IgD-negative memory B cell (primary cell): ENCODE data around the gene LRRC53. TPM values are rescaled to one million over a fixed set of nuclear protein-coding genes. Genes with fewer than 3 reads are reported as not detected.

ENCODE experiments used
- H3K27ac Mint-ChIP-seq, 3 donors: one replicate each; pipeline ENCODE4 v1.8.0; 2020 to 2022; ENCODE audit warnings: mild to moderate bottlenecking in 3 of 3, mixed read lengths in 3 of 3, moderate library complexity in 1 of 3
- H3K27me3 Mint-ChIP-seq: one replicate; pipeline ENCODE4 v1.8.0; 2021; ENCODE audit warnings: mixed read lengths
- H3K36me3 Mint-ChIP-seq: one replicate; pipeline ENCODE4 v1.8.0; 2020; ENCODE audit warnings: mild to moderate bottlenecking, mixed read lengths
- H3K4me1 Mint-ChIP-seq, 3 donors: one replicate each; pipeline ENCODE4 v1.8.0; 2020 to 2022; ENCODE audit warnings: mixed read lengths in 3 of 3, mild to moderate bottlenecking in 1 of 3
- H3K4me3 Mint-ChIP-seq, 4 donors: one replicate each; pipeline ENCODE4 v1.8.0; 2020 to 2022; ENCODE audit warnings: mild to moderate bottlenecking in 4 of 4, mixed read lengths in 4 of 4, moderate library complexity in 3 of 4
- H3K9me3 Mint-ChIP-seq, 3 donors: one replicate each; pipeline ENCODE4 v1.8.0; 2020 to 2021; ENCODE audit warnings: mixed read lengths in 3 of 3, mild to moderate bottlenecking in 1 of 3
- polyA plus RNA-seq: library from polyadenylated mRNA; unstranded; fragments of 300-500 nt; fragmentation: Illumina TruSeq; gene quantifications from one replicate; pipeline ENCODE4 v1.2.3, GENCODE V29; 2021

Gene LRRC53
- polyA plus RNA-seq, 1 donor from 2014 or later: not detected

GRCh38 chr1:74505928-74506710, 6.3 kb downstream of the LRRC53 start:
- Mint-ChIP-seq H3K9me3 (no peaks in the 10 kb centered on the region), H3K27ac (no peak overlapping the region), H3K4me1 (peaks cover 0 to 3% (median 1%) of the 10 kb centered on the region in 3 donors), H3K27me3 (no peaks in the 10 kb centered on the region), H3K4me3 (no peak overlapping the region), H3K36me3 (no peaks in the 10 kb centered on the region)

GRCh38 chr1:74504933-74505512, 7.4 kb downstream of the LRRC53 start:
- Mint-ChIP-seq H3K27me3 (no peaks in the 10 kb centered on the region), H3K27ac (no peak overlapping the region), H3K9me3 (no peaks in the 10 kb centered on the region), H3K4me1 (peaks cover 0 to 3% (median 1%) of the 10 kb centered on the region in 3 donors), H3K36me3 (no peaks in the 10 kb centered on the region), H3K4me3 (no peak overlapping the region)

DNA sequence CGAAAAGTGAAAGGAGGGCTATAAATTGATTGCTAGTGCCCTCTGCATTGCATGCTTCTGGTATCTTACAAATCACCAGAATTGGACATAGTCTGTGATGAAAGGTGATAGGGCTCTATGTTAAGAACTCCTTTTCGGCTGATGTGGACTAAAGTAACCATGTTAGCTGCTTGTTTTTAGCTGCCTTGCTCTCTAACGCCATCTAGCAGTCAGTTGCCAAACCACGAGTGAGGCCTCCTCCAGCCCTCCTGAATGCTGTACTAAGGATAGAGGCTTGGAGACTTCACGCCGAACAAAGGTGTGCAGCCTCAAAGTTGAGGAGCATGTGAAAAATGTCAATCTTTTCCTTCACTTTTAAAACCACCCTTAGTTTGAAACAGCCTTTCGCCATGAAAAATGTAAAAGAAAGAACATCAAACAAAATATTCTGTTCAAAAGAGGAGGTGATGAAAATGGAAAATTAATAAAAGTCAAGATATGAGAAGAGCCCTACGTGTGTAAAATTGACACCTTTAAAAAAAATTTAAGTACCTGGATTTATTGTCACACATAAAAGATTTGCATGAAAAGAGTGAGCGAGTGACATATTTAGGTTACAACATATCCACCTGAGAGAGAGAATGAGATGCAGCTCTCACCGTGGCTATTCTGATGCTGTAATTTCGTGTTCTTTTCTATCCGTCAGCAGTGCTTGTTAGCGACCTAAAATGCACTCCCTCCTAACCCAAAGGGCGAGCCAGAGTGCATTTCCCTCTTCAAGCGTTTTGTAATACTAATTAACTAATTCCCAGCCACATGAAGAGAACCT, 8.1 kb downstream of the LRRC53 start:
- H3K4me3 Mint-ChIP-seq: peak overlapping the region in 1 of 4 donors; percentile 63
- no peaks in the 10 kb centered on the region for H3K9me3 Mint-ChIP-seq
- no peaks in the 10 kb centered on the region for H3K27me3 Mint-ChIP-seq
- H3K27ac Mint-ChIP-seq: no peak overlapping the region
- no peaks in the 10 kb centered on the region for H3K36me3 Mint-ChIP-seq
- H3K4me1 Mint-ChIP-seq: peaks cover 0 to 3% (median 1%) of the 10 kb centered on the region in 3 donors

GRCh38 chr1:74502858-74503257, 9.6 kb downstream of the LRRC53 start:
- Mint-ChIP-seq H3K9me3 (no peaks in the 10 kb centered on the region), H3K36me3 (no peaks in the 10 kb centered on the region), H3K27me3 (no peaks in the 10 kb centered on the region), H3K4me1 (peaks cover 0 to 3% (median 1%) of the 10 kb centered on the region in 3 donors), H3K27ac (no peak overlapping the region), H3K4me3 (no peak overlapping the region)

DNA sequence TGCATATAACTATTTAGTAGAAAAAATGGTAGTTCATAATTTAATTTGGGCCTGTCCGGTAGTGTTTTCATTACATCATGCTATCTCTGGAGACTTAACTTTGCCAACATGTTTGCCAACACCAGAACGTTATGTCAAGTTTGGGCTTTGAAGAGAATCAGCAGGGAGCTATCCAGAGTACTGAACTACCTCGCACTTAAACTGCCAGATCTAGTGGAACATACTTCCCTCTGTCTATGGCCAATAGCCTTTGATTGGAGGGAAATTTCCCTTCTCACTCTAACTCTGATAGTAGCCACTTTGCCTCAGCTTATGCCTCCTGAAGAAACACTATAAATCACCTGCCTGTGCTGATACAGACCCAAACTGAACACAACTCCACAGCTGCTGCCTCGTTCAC, 10.0 kb downstream of the LRRC53 start:
- Mint-ChIP-seq H3K27me3 (peaks cover 1% of the 10 kb centered on the region), H3K36me3 (no peaks in the 10 kb centered on the region), H3K9me3 (peaks cover 0 to under 1% (median 0%) of the 10 kb centered on the region in 3 donors), H3K27ac (no peak overlapping the region), H3K4me1 (peaks cover 0 to 3% (median 1%) of the 10 kb centered on the region in 3 donors), H3K4me3 (no peak overlapping the region)

DNA sequence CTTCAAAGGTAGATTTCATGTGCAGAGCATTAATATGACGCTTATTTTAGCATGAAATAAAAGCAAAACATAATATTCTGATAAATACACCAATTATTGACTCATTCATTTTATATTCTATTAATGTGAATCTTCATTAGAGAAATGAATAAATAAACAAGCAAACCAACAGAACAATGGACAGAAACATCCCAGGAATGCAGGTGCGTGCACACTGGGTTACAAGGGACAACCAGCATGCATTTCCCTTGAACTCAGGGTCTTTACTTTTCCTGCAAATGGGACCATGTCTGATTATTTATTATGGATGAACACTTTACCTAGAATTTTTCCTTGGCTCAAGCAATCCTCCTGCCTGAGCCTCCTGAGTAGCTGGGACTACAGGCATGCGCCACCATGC, 13.5 kb downstream of the LRRC53 start:
- no peak overlapping the region for H3K27ac Mint-ChIP-seq

GRCh38 chr1:74496669-74497068, 15.7 kb downstream of the LRRC53 start:
- no peak overlapping the region for H3K4me3 Mint-ChIP-seq
- no peaks in the 10 kb centered on the region for H3K4me1 Mint-ChIP-seq
- no peaks in the 10 kb centered on the region for H3K36me3 Mint-ChIP-seq
- H3K9me3 Mint-ChIP-seq: peaks cover 0 to 3% (median 0%) of the 10 kb centered on the region in 3 donors
- peaks cover 4% of the 10 kb centered on the region for H3K27me3 Mint-ChIP-seq
- H3K27ac Mint-ChIP-seq: no peak overlapping the region

More for the DNA sequence above, 13.5 kb downstream of the LRRC53 start:
- H3K9me3 Mint-ChIP-seq: peaks cover 0 to 3% (median 0%) of the 10 kb centered on the region in 3 donors
- H3K36me3 Mint-ChIP-seq: no peaks in the 10 kb centered on the region
- H3K27me3 Mint-ChIP-seq: peaks cover 4% of the 10 kb centered on the region
- no peaks in the 10 kb centered on the region for H3K4me1 Mint-ChIP-seq
- no peak overlapping the region for H3K4me3 Mint-ChIP-seq

DNA sequence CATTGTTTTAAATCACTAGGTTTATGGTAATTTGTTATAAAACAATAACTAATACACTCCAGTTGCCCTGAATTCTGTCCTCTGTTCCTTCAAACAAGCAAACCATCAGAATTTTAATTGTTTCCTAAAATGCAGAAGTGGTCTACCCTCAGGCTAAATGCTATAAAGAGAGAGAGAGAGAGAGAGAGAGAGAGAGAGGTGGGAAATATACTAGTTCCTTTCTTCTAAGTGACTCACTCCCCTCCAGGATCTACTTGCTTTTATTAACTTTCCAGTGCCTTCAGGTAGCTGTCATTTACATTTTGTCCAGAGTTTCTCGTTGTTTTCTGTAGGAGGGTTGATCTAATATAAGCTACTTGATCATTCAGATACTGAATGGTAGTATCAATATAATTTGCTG, 26.4 kb downstream of the LRRC53 start:
- Mint-ChIP-seq H3K36me3 (no peaks in the 10 kb centered on the region), H3K27me3 (no peaks in the 10 kb centered on the region), H3K4me3 (no peak overlapping the region), H3K27ac (no peak overlapping the region), H3K4me1 (no peaks in the 10 kb centered on the region), H3K9me3 (no peaks in the 10 kb centered on the region)

DNA sequence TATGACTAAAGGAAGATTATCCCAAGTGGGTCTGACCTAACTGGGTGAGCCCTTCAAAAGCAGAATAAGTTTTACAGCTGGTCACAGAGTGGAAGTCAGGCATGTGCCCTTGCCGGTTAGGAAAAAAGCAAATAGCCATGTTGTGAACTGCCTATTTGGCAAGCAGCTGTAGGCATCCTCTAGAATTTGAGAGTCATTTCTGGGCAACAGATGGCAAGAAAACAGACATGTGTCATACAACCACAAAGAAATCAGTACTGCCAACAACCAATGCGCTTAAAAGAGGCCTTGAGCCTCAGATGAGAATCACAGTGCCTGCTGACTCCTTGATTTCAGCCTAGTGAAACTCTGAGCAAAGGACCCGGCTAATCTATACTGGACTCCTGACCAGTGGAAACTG, 26.8 kb downstream of the LRRC53 start:
- H3K4me1 Mint-ChIP-seq: no peaks in the 10 kb centered on the region
- H3K9me3 Mint-ChIP-seq: no peaks in the 10 kb centered on the region
- no peaks in the 10 kb centered on the region for H3K36me3 Mint-ChIP-seq
- no peaks in the 10 kb centered on the region for H3K27me3 Mint-ChIP-seq
- no peak overlapping the region for H3K4me3 Mint-ChIP-seq
- H3K27ac Mint-ChIP-seq: no peak overlapping the region

DNA sequence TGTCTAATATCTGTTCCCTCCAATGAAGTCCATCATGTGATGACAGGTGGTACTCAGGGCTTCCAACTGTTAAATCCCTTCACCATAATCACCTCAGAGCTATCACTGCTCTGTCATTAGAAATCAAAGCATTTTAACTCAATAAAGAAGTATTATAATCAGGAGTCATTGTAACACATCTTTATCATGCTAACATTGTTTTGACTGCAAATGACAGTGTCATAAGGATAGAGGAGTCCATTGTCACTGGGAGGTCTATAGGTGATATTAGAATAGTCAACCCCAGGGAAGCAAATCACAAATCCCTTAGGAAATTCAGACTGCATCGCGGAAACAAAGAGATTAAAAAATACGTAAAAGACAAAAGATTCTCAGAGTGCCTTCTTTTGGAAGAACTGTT, 30.8 kb downstream of the LRRC53 start:
- Mint-ChIP-seq H3K36me3 (no peaks in the 10 kb centered on the region), H3K27me3 (no peaks in the 10 kb centered on the region), H3K4me3 (no peak overlapping the region), H3K27ac (no peak overlapping the region), H3K9me3 (no peaks in the 10 kb centered on the region), H3K4me1 (no peaks in the 10 kb centered on the region)

- no peaks in the 10 kb centered on the region for H3K27me3 Mint-ChIP-seq
- H3K36me3 Mint-ChIP-seq: no peaks in the 10 kb centered on the region
- no peaks in the 10 kb centered on the region for H3K4me1 Mint-ChIP-seq
- no peak overlapping the region for H3K4me3 Mint-ChIP-seq
- H3K9me3 Mint-ChIP-seq: peaks cover 0 to 1% (median 0%) of the 10 kb centered on the region in 3 donors
- H3K27ac Mint-ChIP-seq: no peak overlapping the region
These were observed 32.3 kb downstream of the LRRC53 start for GRCh38 chr1:74480068-74480467.

- no peak overlapping the region for H3K27ac Mint-ChIP-seq
- no peak overlapping the region for H3K4me3 Mint-ChIP-seq
- no peaks in the 10 kb centered on the region for H3K4me1 Mint-ChIP-seq
- peaks cover 0 to 1% (median 0%) of the 10 kb centered on the region in 3 donors for H3K9me3 Mint-ChIP-seq
- H3K36me3 Mint-ChIP-seq: no peaks in the 10 kb centered on the region
- H3K27me3 Mint-ChIP-seq: no peaks in the 10 kb centered on the region
These were observed 33.4 kb downstream of the LRRC53 start for GRCh38 chr1:74478979-74479378.

DNA sequence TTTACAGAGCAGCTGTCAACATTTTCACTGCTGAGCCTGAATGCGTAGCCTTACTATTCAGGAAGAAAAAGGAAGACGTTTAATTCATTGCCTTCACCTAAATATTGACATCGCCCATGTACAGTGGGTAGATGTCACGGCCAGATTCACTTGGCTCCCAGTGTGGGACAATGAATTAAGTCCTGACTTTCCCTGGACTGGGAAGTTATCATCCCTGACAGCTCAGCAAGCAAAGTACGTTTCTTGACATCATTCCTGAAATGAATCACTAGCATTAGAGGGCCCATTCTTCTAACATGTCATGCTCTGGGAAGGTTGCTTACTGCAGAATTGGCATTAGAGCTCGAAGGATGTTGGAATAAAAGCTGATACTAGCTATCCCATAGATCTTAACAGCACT, 37.8 kb downstream of the LRRC53 start:
- no peaks in the 10 kb centered on the region for H3K4me1 Mint-ChIP-seq
- no peaks in the 10 kb centered on the region for H3K36me3 Mint-ChIP-seq
- peaks cover 4% of the 10 kb centered on the region for H3K27me3 Mint-ChIP-seq
- no peak overlapping the region for H3K27ac Mint-ChIP-seq
- H3K9me3 Mint-ChIP-seq: peaks cover 0 to 1% (median 0%) of the 10 kb centered on the region in 3 donors
- no peak overlapping the region for H3K4me3 Mint-ChIP-seq

- Mint-ChIP-seq H3K4me3 (no peak overlapping the region), H3K4me1 (no peaks in the 10 kb centered on the region), H3K27ac (no peak overlapping the region), H3K36me3 (no peaks in the 10 kb centered on the region), H3K27me3 (peaks cover 4% of the 10 kb centered on the region), H3K9me3 (peaks cover 0 to 1% (median 0%) of the 10 kb centered on the region in 3 donors)
These were observed 40.9 kb downstream of the LRRC53 start for GRCh38 chr1:74471470-74471869.

DNA sequence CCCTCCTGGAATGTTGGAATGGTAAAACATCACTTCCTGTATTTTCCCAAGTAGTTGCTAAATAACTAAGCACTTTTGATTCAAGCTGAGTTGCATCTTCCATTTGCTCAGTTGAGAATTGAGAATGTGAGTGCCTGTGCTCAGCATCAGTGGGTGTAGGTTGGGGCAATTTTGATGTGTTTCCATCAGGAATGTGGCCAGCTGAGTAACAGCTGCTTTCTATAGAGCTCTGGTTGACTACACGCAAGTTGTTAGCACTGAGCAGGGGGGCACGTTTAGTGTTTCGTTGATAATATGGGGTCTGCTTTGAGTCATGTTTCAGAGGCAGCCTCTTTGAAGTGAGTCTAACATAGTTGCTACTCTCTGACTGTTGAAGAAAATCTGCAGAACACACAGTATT, 41.5 kb downstream of the LRRC53 start:
- Mint-ChIP-seq H3K27me3 (peaks cover 4% of the 10 kb centered on the region), H3K36me3 (no peaks in the 10 kb centered on the region), H3K27ac (no peak overlapping the region), H3K4me1 (no peaks in the 10 kb centered on the region), H3K4me3 (no peak overlapping the region), H3K9me3 (no peaks in the 10 kb centered on the region)
